Regular cardiac myocyte (primary cell): ENCODE data around the gene POU2AF2. TPM values are rescaled to one million over a fixed set of nuclear protein-coding genes. Genes with fewer than 3 reads are reported as not detected.

Source experiments
- total RNA-seq: library from RNA; depleted of rRNA; stranded (reverse); fragments of >200 nt; gene quantifications from 2 replicates; pipeline ENCODE4 v1.2.3, GENCODE V29; 2014

Gene POU2AF2
- not detected in 2 replicates for total RNA-seq

GRCh38 chr11:111245425-111245824 is at the start of gene POU2AF2:
Gene POU2AF2 (plus strand): TSS chr11:111245725. CDS start chr11:111245854, 129 bp downstream.

GRCh38 chr11:111298413-111299100 is 53.0 kb downstream of the POU2AF2 start, which contains the start of gene POU2AF3:
Gene POU2AF3 (plus strand): TSS chr11:111298546. CDS start chr11:111298582, 36 bp downstream.

Other genes with a start within 250 kb of the POU2AF2 start
- gene POU2AF3, start 52.8 kb downstream of the POU2AF2 start, total RNA-seq = not detected in 2 replicates
- gene POU2AF1, start 133.6 kb downstream of the POU2AF2 start, total RNA-seq = not detected in 2 replicates